Type B pancreatic cell (in vitro differentiated cells): ENCODE data around the gene CYP19A1. TPM values are rescaled to one million over a fixed set of nuclear protein-coding genes. Genes with fewer than 3 reads are reported as not detected.

Experiments used
- DNase-seq: peaks from one replicate; pipeline ENCODE4 v3.0.0; 2021; ENCODE audit warnings: mixed read lengths; ENCODE audit not compliant: unreplicated experiment; ENCODE audit errors: extremely low spot score
- H3K27ac Mint-ChIP-seq: 2 replicates; pipeline ENCODE4 v1.8.0; 2021; ENCODE audit warnings: mild to moderate bottlenecking, mixed read lengths
- H3K27me3 Mint-ChIP-seq: 2 replicates; pipeline ENCODE4 v1.8.0; 2021; ENCODE audit warnings: mixed read lengths
- H3K36me3 Mint-ChIP-seq: 2 replicates; pipeline ENCODE4 v1.8.0; 2021; ENCODE audit warnings: mixed read lengths
- H3K4me1 Mint-ChIP-seq: one replicate; pipeline ENCODE4 v1.8.0; 2021; ENCODE audit warnings: mixed read lengths; ENCODE audit not compliant: unreplicated experiment
- H3K4me3 Mint-ChIP-seq: 2 replicates; pipeline ENCODE4 v1.8.0; 2021; ENCODE audit warnings: mild to moderate bottlenecking, mixed read lengths
- H3K9me3 Mint-ChIP-seq: 2 replicates; pipeline ENCODE4 v1.8.0; 2021; ENCODE audit warnings: mixed read lengths
- total RNA-seq: library from RNA; stranded (reverse); gene quantifications from 2 replicates; pipeline ENCODE4 v1.2.1, GENCODE V29; 2021; ENCODE audit warnings: low replicate concordance
- TF ChIP-seq, protein P1 (sequence below): fragments of 200-600 bp; sonication (generic); conservative IDR thresholded peaks from 2 replicates; pipeline ENCODE4 v1.5.0; 2021; ENCODE audit warnings: antibody characterized with exemption, mild to moderate bottlenecking

The CYP19A1 gene
- total RNA-seq, 1 donor from 2014 or later = 1.3 TPM

- no peak for DNase-seq
- H3K4me1 Mint-ChIP-seq = no peaks in the 10 kb centered on the region
- H3K4me3 Mint-ChIP-seq = no peak overlapping the region
- H3K9me3 Mint-ChIP-seq = no peaks in the 10 kb centered on the region
- no peaks in the 10 kb centered on the region for H3K36me3 Mint-ChIP-seq
- no peak overlapping the region for H3K27ac Mint-ChIP-seq
- TF ChIP-seq, protein P1, sequence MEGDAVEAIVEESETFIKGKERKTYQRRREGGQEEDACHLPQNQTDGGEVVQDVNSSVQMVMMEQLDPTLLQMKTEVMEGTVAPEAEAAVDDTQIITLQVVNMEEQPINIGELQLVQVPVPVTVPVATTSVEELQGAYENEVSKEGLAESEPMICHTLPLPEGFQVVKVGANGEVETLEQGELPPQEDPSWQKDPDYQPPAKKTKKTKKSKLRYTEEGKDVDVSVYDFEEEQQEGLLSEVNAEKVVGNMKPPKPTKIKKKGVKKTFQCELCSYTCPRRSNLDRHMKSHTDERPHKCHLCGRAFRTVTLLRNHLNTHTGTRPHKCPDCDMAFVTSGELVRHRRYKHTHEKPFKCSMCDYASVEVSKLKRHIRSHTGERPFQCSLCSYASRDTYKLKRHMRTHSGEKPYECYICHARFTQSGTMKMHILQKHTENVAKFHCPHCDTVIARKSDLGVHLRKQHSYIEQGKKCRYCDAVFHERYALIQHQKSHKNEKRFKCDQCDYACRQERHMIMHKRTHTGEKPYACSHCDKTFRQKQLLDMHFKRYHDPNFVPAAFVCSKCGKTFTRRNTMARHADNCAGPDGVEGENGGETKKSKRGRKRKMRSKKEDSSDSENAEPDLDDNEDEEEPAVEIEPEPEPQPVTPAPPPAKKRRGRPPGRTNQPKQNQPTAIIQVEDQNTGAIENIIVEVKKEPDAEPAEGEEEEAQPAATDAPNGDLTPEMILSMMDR = no peak
- peaks cover 25% of the 10 kb centered on the region for H3K27me3 Mint-ChIP-seq
These were observed 136.8 kb downstream of the CYP19A1 start for GRCh38 chr15:51201581-51201980.

DNA sequence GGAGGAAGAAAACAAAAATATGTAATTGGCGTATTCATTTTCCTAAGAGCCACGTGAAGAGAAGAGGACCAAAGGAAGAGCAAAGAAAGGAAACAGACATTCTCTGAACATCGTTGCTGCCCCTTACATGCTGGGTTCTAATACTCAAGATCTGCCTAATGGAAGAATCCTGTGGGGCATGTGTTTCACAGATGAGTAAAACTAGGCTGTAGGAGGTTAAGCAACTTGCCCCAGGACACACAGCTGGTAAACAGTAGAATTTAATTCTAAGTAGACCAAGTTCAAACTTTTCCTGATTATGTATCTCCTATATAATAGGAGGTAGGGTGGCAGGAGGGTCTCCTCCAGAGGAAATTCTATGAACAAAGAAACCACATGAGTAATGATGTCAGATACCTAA, 137.6 kb downstream of the CYP19A1 start:
- H3K4me1 Mint-ChIP-seq = no peaks in the 10 kb centered on the region
- H3K27me3 Mint-ChIP-seq = peaks cover 25% of the 10 kb centered on the region
- no peak overlapping the region for H3K27ac Mint-ChIP-seq
- TF ChIP-seq, protein P1 = no peak
- no peak overlapping the region for H3K4me3 Mint-ChIP-seq
- no peaks in the 10 kb centered on the region for H3K9me3 Mint-ChIP-seq
- no peak for DNase-seq
- H3K36me3 Mint-ChIP-seq = no peaks in the 10 kb centered on the region

- TF ChIP-seq, protein P1 = no peak
- H3K27ac Mint-ChIP-seq = no peak overlapping the region
- H3K27me3 Mint-ChIP-seq = peaks cover 35% of the 10 kb centered on the region
- H3K4me1 Mint-ChIP-seq = no peaks in the 10 kb centered on the region
- no peaks in the 10 kb centered on the region for H3K9me3 Mint-ChIP-seq
- DNase-seq = no peak
- H3K36me3 Mint-ChIP-seq = no peaks in the 10 kb centered on the region
- no peak overlapping the region for H3K4me3 Mint-ChIP-seq
These were observed 138.9 kb downstream of the CYP19A1 start for GRCh38 chr15:51199541-51199940.

DNA sequence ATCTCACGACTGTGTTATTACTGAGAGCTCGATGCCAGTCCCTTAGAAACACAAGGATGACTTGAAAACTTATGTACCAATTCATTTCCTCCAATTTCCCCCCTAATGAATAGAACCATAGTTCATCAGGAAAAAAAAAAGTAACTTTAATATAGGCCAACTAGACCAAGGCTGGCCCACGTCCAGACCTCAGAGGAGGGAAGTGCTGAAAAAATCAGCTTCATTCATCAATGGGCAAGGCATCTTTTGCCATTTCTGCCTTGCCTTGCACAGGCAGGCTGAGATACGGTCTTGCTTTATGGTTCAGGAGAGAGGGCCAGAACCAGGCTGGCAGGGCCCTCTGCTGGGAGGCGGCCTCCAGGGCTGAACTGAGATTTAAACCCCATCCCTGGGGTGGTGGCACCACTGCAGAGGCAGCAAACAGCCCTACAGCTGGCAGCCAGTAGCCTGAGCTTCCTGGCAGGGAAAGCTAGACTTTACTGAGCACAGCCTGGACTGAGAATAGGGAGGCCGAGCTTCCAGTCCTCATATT, 139.6 kb downstream of the CYP19A1 start:
- Mint-ChIP-seq H3K4me3 (no peak overlapping the region), H3K36me3 (no peaks in the 10 kb centered on the region), H3K27me3 (peaks cover 42% of the 10 kb centered on the region), H3K9me3 (no peaks in the 10 kb centered on the region), H3K4me1 (no peaks in the 10 kb centered on the region), H3K27ac (no peak overlapping the region)
- DNase-seq = no peak
- TF ChIP-seq, protein P1 = no peak

GRCh38 chr15:51195459-51195858, 142.9 kb downstream of the CYP19A1 start:
- Mint-ChIP-seq H3K4me3 (no peak overlapping the region), H3K27ac (no peak overlapping the region), H3K9me3 (no peaks in the 10 kb centered on the region), H3K4me1 (no peaks in the 10 kb centered on the region), H3K36me3 (no peaks in the 10 kb centered on the region), H3K27me3 (peaks cover 54% of the 10 kb centered on the region)
- TF ChIP-seq, protein P1 = no peak
- DNase-seq = no peak

- Mint-ChIP-seq H3K27me3 (peaks cover 50% of the 10 kb centered on the region), H3K27ac (no peak overlapping the region), H3K4me3 (no peak overlapping the region), H3K9me3 (no peaks in the 10 kb centered on the region), H3K36me3 (no peaks in the 10 kb centered on the region), H3K4me1 (no peaks in the 10 kb centered on the region)
- TF ChIP-seq, protein P1 = no peak
- no peak for DNase-seq
These were observed 144.4 kb downstream of the CYP19A1 start for GRCh38 chr15:51193979-51194378.
